ENCODE measurements around the gene GSTO2. TPM values are rescaled to one million over a fixed set of nuclear protein-coding genes. Genes with fewer than 3 reads are reported as not detected.

GSTO2 gene
- total and polyA plus RNA-seq, 2 of the 13 experiments (the other 11 are each of a cell fraction or from before 2014, with no cell fraction given): 2.1 to 7.9 TPM

DNA sequence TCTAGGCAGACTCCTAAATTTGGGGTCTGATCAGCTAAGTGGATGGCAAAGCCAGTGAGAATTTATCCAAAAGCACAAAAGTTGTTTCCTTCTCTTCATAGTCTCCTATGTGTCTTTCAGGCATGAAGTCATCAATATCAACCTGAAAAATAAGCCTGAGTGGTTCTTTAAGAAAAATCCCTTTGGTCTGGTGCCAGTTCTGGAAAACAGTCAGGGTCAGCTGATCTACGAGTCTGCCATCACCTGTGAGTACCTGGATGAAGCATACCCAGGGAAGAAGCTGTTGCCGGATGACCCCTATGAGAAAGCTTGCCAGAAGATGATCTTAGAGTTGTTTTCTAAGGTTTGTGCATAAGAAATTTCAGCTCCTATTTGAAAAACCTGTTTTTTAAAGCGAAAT is 9.5 kb upstream of the GSTO2 start:
- H3K36me3 ChIP-seq (replicated peaks in 1 of 2; ENCODE audit: control insufficient read depth in 1 of 2, insufficient read depth in 2 of 2, low read length in 2 of 2): peaks cover 7 to 65% of the 10 kb centered on the region in 2 experiments; a peak in 4 of 5 replicates
- H4K20me1 ChIP-seq (ENCODE audit: insufficient read depth, low read length): peaks cover 5% of the 10 kb centered on the region; the same call in 1 of the 2 replicates
- no peak overlapping the region for H3K27ac ChIP-seq (ENCODE audit: extremely low read length, insufficient read depth, low read length)
- no peak for ATAC-seq
- CTCF ChIA-PET (ENCODE audit: low intra/inter-chr PET ratio, low total read pairs): no interaction called here
- H3K79me2 ChIP-seq (ENCODE audit: insufficient read depth, low read length): peaks cover 65% of the 10 kb centered on the region
- no TSS peak for BruUV-seq (replicated peaks)
- intact Hi-C loops (cut with micrococcal nuclease; ENCODE audit: unreplicated experiment): loop anchor here (10.0 kb wide), 1 partner anchor 135 kb away; the partner anchor contains the start of gene SFR1
- DNase-seq (ENCODE audit: low spot score): no peak
- H3K27me3 ChIP-seq (ENCODE audit: control insufficient read depth in 1 of 2, insufficient read depth in 2 of 2, low read length in 2 of 2): no peaks in the 10 kb centered on the region; a peak in 1 of 5 replicates
- in situ Hi-C loops (cut with HindIII; ENCODE audit: extremely low pct_ligation_motif_present, low pct_unique_long_range_greater_than_20kb): no loop called here
- TF ChIP-seq, protein P1, sequence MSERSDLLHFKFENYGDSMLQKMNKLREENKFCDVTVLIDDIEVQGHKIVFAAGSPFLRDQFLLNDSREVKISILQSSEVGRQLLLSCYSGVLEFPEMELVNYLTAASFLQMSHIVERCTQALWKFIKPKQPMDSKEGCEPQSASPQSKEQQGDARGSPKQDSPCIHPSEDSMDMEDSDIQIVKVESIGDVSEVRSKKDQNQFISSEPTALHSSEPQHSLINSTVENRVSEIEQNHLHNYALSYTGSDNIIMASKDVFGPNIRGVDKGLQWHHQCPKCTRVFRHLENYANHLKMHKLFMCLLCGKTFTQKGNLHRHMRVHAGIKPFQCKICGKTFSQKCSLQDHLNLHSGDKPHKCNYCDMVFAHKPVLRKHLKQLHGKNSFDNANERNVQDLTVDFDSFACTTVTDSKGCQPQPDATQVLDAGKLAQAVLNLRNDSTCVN (CRISPR knock-in tag; IDR thresholded peaks at IDR 0.05; ENCODE audit: borderline replicate concordance): no peak
- TF ChIP-seq, protein P2, sequence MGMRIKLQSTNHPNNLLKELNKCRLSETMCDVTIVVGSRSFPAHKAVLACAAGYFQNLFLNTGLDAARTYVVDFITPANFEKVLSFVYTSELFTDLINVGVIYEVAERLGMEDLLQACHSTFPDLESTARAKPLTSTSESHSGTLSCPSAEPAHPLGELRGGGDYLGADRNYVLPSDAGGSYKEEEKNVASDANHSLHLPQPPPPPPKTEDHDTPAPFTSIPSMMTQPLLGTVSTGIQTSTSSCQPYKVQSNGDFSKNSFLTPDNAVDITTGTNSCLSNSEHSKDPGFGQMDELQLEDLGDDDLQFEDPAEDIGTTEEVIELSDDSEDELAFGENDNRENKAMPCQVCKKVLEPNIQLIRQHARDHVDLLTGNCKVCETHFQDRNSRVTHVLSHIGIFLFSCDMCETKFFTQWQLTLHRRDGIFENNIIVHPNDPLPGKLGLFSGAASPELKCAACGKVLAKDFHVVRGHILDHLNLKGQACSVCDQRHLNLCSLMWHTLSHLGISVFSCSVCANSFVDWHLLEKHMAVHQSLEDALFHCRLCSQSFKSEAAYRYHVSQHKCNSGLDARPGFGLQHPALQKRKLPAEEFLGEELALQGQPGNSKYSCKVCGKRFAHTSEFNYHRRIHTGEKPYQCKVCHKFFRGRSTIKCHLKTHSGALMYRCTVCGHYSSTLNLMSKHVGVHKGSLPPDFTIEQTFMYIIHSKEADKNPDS (CRISPR knock-in tag; IDR thresholded peaks at IDR 0.05): no peak
- TF ChIP-seq RBFOX2 (IDR thresholded peaks at IDR 0.05; ENCODE audit: low read depth, low read length) (peak; percentile 55; the same call in 1 of the 2 replicates), ZSCAN29 (CRISPR knock-in tag; conservative IDR thresholded peaks at IDR 0.05) (no peak), ZNF747 (CRISPR knock-in tag; IDR thresholded peaks at IDR 0.05; ENCODE audit: borderline replicate concordance) (no peak), MAFF (IDR thresholded peaks at IDR 0.05; ENCODE audit: low read depth, low read length) (no peak), ZNF10 (CRISPR knock-in tag; IDR thresholded peaks at IDR 0.05; ENCODE audit: borderline replicate concordance, low read depth) (no peak)
- peaks cover 87% of the 10 kb centered on the region for H3K4me1 ChIP-seq (ENCODE audit: insufficient read depth, low read length)
- WGBS (ENCODE audit: low lambda C conversion rate): 97% methylated on average over 3 of the region's 3 CpGs
- 0 out of 2 replicates have a peak overlapping the region, but pooled peaks have one; percentile 3 for H3K4me2 ChIP-seq (ENCODE audit: low read depth, low read length)
- no peaks in the 10 kb centered on the region for H3K9me3 ChIP-seq (ENCODE audit: low read length)
- POLR2A ChIA-PET: interaction anchor here (0.6 kb wide), 1 partner anchor 15 kb away, joined by 3 read pairs; no protein-coding TSS in a partner anchor
- no peak overlapping the region for H3K4me3 ChIP-seq (replicated peaks in 1 of 3; ENCODE audit: insufficient read depth in 1 of 3, low read depth in 2 of 3, low read length in 3 of 3)
- no peak overlapping the region for H2AFZ ChIP-seq (ENCODE audit: low read length)
- FAIRE-seq: no peak
- no peak overlapping the region for H3K9ac ChIP-seq (ENCODE audit: insufficient read depth, low read depth, low read length)

Data from HepG2 (cell line).